ENCODE data around the gene EHD1. TPM values are rescaled to one million over a fixed set of nuclear protein-coding genes. Genes with fewer than 3 reads are reported as not detected.

The EHD1 gene
- total and polyA plus RNA-seq, 9 of the 15 experiments (the other 6 are each of a cell fraction or from before 2014, with no cell fraction given): 0.46 to 65.0 (median 16.4) TPM

- TF ChIP-seq ZNF609 (CRISPR knock-in tag; IDR thresholded peaks at IDR 0.05; ENCODE audit: borderline replicate concordance) (no peak), ZNF175 (CRISPR knock-in tag; IDR thresholded peaks at IDR 0.05; ENCODE audit: low read depth) (peak; percentile 65; the same call in 1 of the 2 replicates), MAZ (CRISPR knock-in tag; conservative IDR thresholded peaks at IDR 0.05 in 1 of 2, IDR thresholded peaks at IDR 0.05 in 1 of 2) (peak; percentile 68; a peak in 3 of 4 replicates), CREM (IDR thresholded peaks at IDR 0.05; ENCODE audit: low read depth) (peak; percentile 73), HMG20A (CRISPR knock-in tag; conservative IDR thresholded peaks at IDR 0.05) (no peak), MTA2 (IDR thresholded peaks at IDR 0.05; ENCODE audit: low read depth) (no peak), HNRNPL (IDR thresholded peaks at IDR 0.05; ENCODE audit: low read depth, low read length) (peak; percentile 63; the same call in 1 of the 2 replicates), PPARD (CRISPR knock-in tag; IDR thresholded peaks at IDR 0.05) (no peak), ILK (tag; IDR thresholded peaks at IDR 0.05; ENCODE audit: borderline replicate concordance, low read depth) (no peak), SMAD3 (CRISPR knock-in tag; conservative IDR thresholded peaks at IDR 0.05) (no peak), GATAD2B (IDR thresholded peaks at IDR 0.05; ENCODE audit: borderline replicate concordance) (peak; percentile 88; the same call in 1 of the 2 replicates), CBFA2T2 (conservative IDR thresholded peaks at IDR 0.05) (peak; percentile 33; the same call in 1 of the 2 replicates), XRCC3 (IDR thresholded peaks at IDR 0.05) (no peak), PTBP1 (IDR thresholded peaks at IDR 0.05; ENCODE audit: low read depth, low read length) (no peak)
- TF ChIP-seq, protein P1, sequence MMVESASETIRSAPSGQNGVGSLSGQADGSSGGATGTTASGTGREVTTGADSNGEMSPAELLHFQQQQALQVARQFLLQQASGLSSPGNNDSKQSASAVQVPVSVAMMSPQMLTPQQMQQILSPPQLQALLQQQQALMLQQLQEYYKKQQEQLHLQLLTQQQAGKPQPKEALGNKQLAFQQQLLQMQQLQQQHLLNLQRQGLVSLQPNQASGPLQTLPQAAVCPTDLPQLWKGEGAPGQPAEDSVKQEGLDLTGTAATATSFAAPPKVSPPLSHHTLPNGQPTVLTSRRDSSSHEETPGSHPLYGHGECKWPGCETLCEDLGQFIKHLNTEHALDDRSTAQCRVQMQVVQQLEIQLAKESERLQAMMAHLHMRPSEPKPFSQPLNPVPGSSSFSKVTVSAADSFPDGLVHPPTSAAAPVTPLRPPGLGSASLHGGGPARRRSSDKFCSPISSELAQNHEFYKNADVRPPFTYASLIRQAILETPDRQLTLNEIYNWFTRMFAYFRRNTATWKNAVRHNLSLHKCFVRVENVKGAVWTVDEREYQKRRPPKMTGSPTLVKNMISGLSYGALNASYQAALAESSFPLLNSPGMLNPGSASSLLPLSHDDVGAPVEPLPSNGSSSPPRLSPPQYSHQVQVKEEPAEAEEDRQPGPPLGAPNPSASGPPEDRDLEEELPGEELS (CRISPR knock-in tag; IDR thresholded peaks at IDR 0.05; ENCODE audit: borderline replicate concordance): no peak
Observed at GRCh38 chr11:64854534-64855502, 23.6 kb downstream of the EHD1 start (continued).

Data from K562 (cell line).